NCI-H1436 treated with DMSO at 0.1 percent for 48 hours (cell line): Measurements from ENCODE around the gene SLC23A2.

Experiments used
- DNase-seq: peaks from one replicate; lab custom pipeline; 2025; lab: John Stamatoyannopoulos, UW

Gene SLC23A2

GRCh38 chr20:4966826-4967751, 34.2 kb downstream of the SLC23A2 start:
- no peak for DNase-seq

GRCh38 chr20:4962241-4962855, 39.0 kb downstream of the SLC23A2 start:
- no peak for DNase-seq

- DNase-seq = no peak
Measured at GRCh38 chr20:4961746-4962145, 39.6 kb downstream of the SLC23A2 start.

- DNase-seq = no peak
Measured at GRCh38 chr20:4959592-4959991, 41.7 kb downstream of the SLC23A2 start.

GRCh38 chr20:4957939-4958362, 43.4 kb downstream of the SLC23A2 start:
- no peak for DNase-seq

GRCh38 chr20:4957187-4957586, 44.1 kb downstream of the SLC23A2 start:
- no peak for DNase-seq

- peak; percentile 39 for DNase-seq
Measured at GRCh38 chr20:4956200-4956810, 45.0 kb downstream of the SLC23A2 start.

GRCh38 chr20:4953881-4954280, 47.4 kb downstream of the SLC23A2 start:
- DNase-seq = no peak

- no peak for DNase-seq
Measured at GRCh38 chr20:4952229-4952628, 49.1 kb downstream of the SLC23A2 start.

- no peak for DNase-seq
Measured at GRCh38 chr20:4951299-4951698, 50.0 kb downstream of the SLC23A2 start.

GRCh38 chr20:4950841-4951240, 50.5 kb downstream of the SLC23A2 start:
- DNase-seq = no peak

GRCh38 chr20:4950437-4950836, 50.9 kb downstream of the SLC23A2 start:
- no peak for DNase-seq

- DNase-seq = no peak
Measured at GRCh38 chr20:4949833-4950178, 51.5 kb downstream of the SLC23A2 start.

GRCh38 chr20:4947817-4948559, 53.3 kb downstream of the SLC23A2 start:
- no peak for DNase-seq

- no peak for DNase-seq
Measured at GRCh38 chr20:4946986-4947385, 54.3 kb downstream of the SLC23A2 start.

GRCh38 chr20:4946585-4946984, 54.7 kb downstream of the SLC23A2 start:
- DNase-seq = no peak

- no peak for DNase-seq
Measured at GRCh38 chr20:4944518-4945313, 56.6 kb downstream of the SLC23A2 start.

- no peak for DNase-seq
Measured at GRCh38 chr20:4942331-4942730, 59.0 kb downstream of the SLC23A2 start.

- no peak for DNase-seq
Measured at GRCh38 chr20:4937407-4938319, 63.6 kb downstream of the SLC23A2 start.

- no peak for DNase-seq
Measured at GRCh38 chr20:4936851-4937406, 64.4 kb downstream of the SLC23A2 start.
